ENCODE results near the gene CITED1.

GRCh38 chrX:72308566-72309296 lies 3.0 kb upstream of the CITED1 start:
- TF ChIP-seq, protein P1, sequence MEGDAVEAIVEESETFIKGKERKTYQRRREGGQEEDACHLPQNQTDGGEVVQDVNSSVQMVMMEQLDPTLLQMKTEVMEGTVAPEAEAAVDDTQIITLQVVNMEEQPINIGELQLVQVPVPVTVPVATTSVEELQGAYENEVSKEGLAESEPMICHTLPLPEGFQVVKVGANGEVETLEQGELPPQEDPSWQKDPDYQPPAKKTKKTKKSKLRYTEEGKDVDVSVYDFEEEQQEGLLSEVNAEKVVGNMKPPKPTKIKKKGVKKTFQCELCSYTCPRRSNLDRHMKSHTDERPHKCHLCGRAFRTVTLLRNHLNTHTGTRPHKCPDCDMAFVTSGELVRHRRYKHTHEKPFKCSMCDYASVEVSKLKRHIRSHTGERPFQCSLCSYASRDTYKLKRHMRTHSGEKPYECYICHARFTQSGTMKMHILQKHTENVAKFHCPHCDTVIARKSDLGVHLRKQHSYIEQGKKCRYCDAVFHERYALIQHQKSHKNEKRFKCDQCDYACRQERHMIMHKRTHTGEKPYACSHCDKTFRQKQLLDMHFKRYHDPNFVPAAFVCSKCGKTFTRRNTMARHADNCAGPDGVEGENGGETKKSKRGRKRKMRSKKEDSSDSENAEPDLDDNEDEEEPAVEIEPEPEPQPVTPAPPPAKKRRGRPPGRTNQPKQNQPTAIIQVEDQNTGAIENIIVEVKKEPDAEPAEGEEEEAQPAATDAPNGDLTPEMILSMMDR (IDR thresholded peaks at IDR 0.05): no peak
- TF ChIP-seq POLR2A (IDR thresholded peaks at IDR 0.05): no peak
